HCT116 (cell line): ENCODE data around the gene CARD9.

ENCODE experiments used
- ATF3 ChIP-seq: IDR thresholded peaks from 2 replicates; pipeline ENCODE4 v1.6.1; 2012
- CTCF ChIP-seq, 3 experiments: fragments of 200-600 bp in 1 of 3; sonication (generic) in 1 of 3; IDR thresholded peaks in 2 of 3; conservative IDR thresholded peaks in 1 of 3; 2 replicates each; pipeline ENCODE4 v1.5.1; 2012 to 2017; ENCODE audit warnings: low read depth in 2 of 3, low read length in 2 of 3, antibody characterized with exemption in 1 of 3, borderline replicate concordance in 1 of 3, control low read depth in 1 of 3, mild to moderate bottlenecking in 1 of 3, mixed read lengths in 1 of 3, mixed run types in 1 of 3, moderate library complexity in 1 of 3; ENCODE audit not compliant: insufficient read depth in 1 of 3
- POLR2AphosphoS5 ChIP-seq: IDR thresholded peaks from 2 replicates; pipeline ENCODE4 v1.6.1; 2011; ENCODE audit warnings: mild to moderate bottlenecking, low read depth, low read length, moderate library complexity
- ZNF274 ChIP-seq: fragments of 200-500 bp; sonication (Bioruptor generic); IDR thresholded peaks from 2 replicates; pipeline ENCODE4 v1.6.1; 2014; ENCODE audit warnings: mild to moderate bottlenecking, low read depth, low read length, inconsistent platforms

GRCh38 chr9:136383436-136383835 is 10.0 kb upstream of the CARD9 start:
- no peak for TF ChIP-seq CTCF (IDR thresholded peaks at IDR 0.05 in 2 of 3, conservative IDR thresholded peaks at IDR 0.05 in 1 of 3; ENCODE audit: borderline replicate concordance in 1 of 3, insufficient read depth in 1 of 3, low read depth in 2 of 3, low read length in 2 of 3)
- TF ChIP-seq ZNF274: no peak
- no peak for TF ChIP-seq ATF3
- TF ChIP-seq POLR2AphosphoS5: no peak
